Trophoblast cell (in vitro differentiated cells and primary cell): ENCODE data around the gene PTMS.

ENCODE experiments used
- DNase-seq, 2 donors: peaks; one replicate each; pipeline ENCODE4 v3.0.0-alpha.2; 2016
- H2AFZ ChIP-seq: 2 replicates; pipeline ENCODE4 v1.6.1; 2013; ENCODE audit warnings: low read length, moderate library complexity, mild to moderate bottlenecking; ENCODE audit not compliant: insufficient read depth, poor library complexity
- H2AK5ac ChIP-seq: 2 replicates; pipeline ENCODE4 v1.6.1; 2013; ENCODE audit warnings: mild to moderate bottlenecking, low read length
- H2BK120ac ChIP-seq: 2 replicates; pipeline ENCODE4 v1.6.1; 2013; ENCODE audit warnings: low read length, mild to moderate bottlenecking, moderate library complexity; ENCODE audit not compliant: insufficient read depth, poor library complexity
- H2BK12ac ChIP-seq: 2 replicates; pipeline ENCODE4 v1.6.1; 2013; ENCODE audit warnings: mild to moderate bottlenecking, low read length, moderate library complexity
- H2BK5ac ChIP-seq: 2 replicates; pipeline ENCODE4 v1.6.1; 2013; ENCODE audit warnings: low read length, low read depth, moderate library complexity, mild to moderate bottlenecking; ENCODE audit not compliant: poor library complexity
- H3K14ac ChIP-seq: 2 replicates; pipeline ENCODE4 v1.6.1; 2013; ENCODE audit warnings: mild to moderate bottlenecking, low read length
- H3K18ac ChIP-seq: 2 replicates; pipeline ENCODE4 v1.6.1; 2013; ENCODE audit warnings: mild to moderate bottlenecking, low read length
- H3K23ac ChIP-seq: 2 replicates; pipeline ENCODE4 v1.6.1; 2013; ENCODE audit warnings: low read length
- H3K27ac ChIP-seq: 2 replicates; pipeline ENCODE4 v1.5.1; 2013; ENCODE audit warnings: low read depth, mild to moderate bottlenecking, inconsistent platforms, low read length, moderate library complexity
- H3K27me3 ChIP-seq: 2 replicates; pipeline ENCODE4 v1.6.1; 2013; ENCODE audit warnings: inconsistent platforms, mild to moderate bottlenecking, low read length, moderate library complexity; ENCODE audit not compliant: insufficient read depth
- H3K36me3 ChIP-seq, 2 experiments: 1 replicate in 1 of 2; 2 replicates in 1 of 2; pipeline ENCODE4 v1.6.1; 2013; ENCODE audit warnings: low read length in 2 of 2, mild to moderate bottlenecking in 2 of 2, moderate library complexity in 1 of 2; ENCODE audit not compliant: insufficient read depth in 2 of 2, control insufficient read depth in 1 of 2
- H3K4ac ChIP-seq: 2 replicates; pipeline ENCODE4 v1.6.1; 2013; ENCODE audit warnings: low read depth, mild to moderate bottlenecking, low read length, moderate library complexity
- H3K4me1 ChIP-seq, 2 experiments: 1 replicate in 1 of 2; 2 replicates in 1 of 2; pipeline ENCODE4 v1.6.1; 2013; ENCODE audit warnings: low read length in 2 of 2, mild to moderate bottlenecking in 2 of 2, moderate library complexity in 1 of 2; ENCODE audit not compliant: insufficient read depth in 2 of 2, control insufficient read depth in 1 of 2
- H3K4me2 ChIP-seq: 2 replicates; pipeline ENCODE4 v1.6.1; 2013; ENCODE audit warnings: inconsistent platforms, mild to moderate bottlenecking, low read length, moderate library complexity
- H3K4me3 ChIP-seq: 2 replicates; pipeline ENCODE4 v1.5.1; 2013; ENCODE audit warnings: mild to moderate bottlenecking, low read depth, low read length, inconsistent platforms
- H3K79me1 ChIP-seq: one replicate; pipeline ENCODE4 v1.6.1; 2013; ENCODE audit warnings: low read length
- H3K79me2 ChIP-seq: 2 replicates; pipeline ENCODE4 v1.6.1; 2013; ENCODE audit warnings: low read length, mild to moderate bottlenecking; ENCODE audit not compliant: control insufficient read depth, insufficient read depth, poor library complexity
- H3K9ac ChIP-seq: 2 replicates; pipeline ENCODE4 v1.6.1; 2013; ENCODE audit warnings: mild to moderate bottlenecking, low read length
- H3K9me3 ChIP-seq: 2 replicates; pipeline ENCODE4 v1.6.1; 2013; ENCODE audit warnings: low read depth, mild to moderate bottlenecking, control low read depth, inconsistent platforms, low read length; ENCODE audit not compliant: insufficient read depth
- H4K12ac ChIP-seq: 2 replicates; pipeline ENCODE4 v1.6.1; 2013; ENCODE audit warnings: low read depth, mild to moderate bottlenecking, low read length, moderate library complexity
- H4K8ac ChIP-seq: 2 replicates; pipeline ENCODE4 v1.6.1; 2013; ENCODE audit warnings: low read depth, mild to moderate bottlenecking, low read length, moderate library complexity
- H4K91ac ChIP-seq: one replicate; pipeline ENCODE4 v1.6.1; 2013; ENCODE audit warnings: low read depth, mild to moderate bottlenecking, low read length, moderate library complexity
- WGBS: extraction: QIAGEN DNeasy Blood & Tissue Kit; methylation state at CpG from one replicate; pipeline ENCODE4 v1.1.7; 2013; ENCODE audit warnings: missing lambda C conversion rate; ENCODE audit not compliant: insufficient read length, insufficient coverage; ENCODE audit errors: extremely low coverage; 5-methylcytosine and 5-hydroxymethylcytosine counted together

The PTMS gene

GRCh38 chr12:6796576-6796975 lies 30.4 kb downstream of the PTMS start:
- Histone ChIP-seq H3K4ac (no peak overlapping the region), H2BK120ac (no peak overlapping the region), H2BK12ac (no peak overlapping the region), H3K9ac (no peak overlapping the region), H3K27ac (no peak overlapping the region), H3K14ac (no peak overlapping the region), H3K27me3 (no peaks in the 10 kb centered on the region), H3K9me3 (no peaks in the 10 kb centered on the region), H4K12ac (no peak overlapping the region), H3K4me1 (no peaks in the 10 kb centered on the region), H3K4me2 (no peak overlapping the region), H3K18ac (no peak overlapping the region), H3K79me2 (no peaks in the 10 kb centered on the region), H4K8ac (no peak overlapping the region), H2BK5ac (no peak overlapping the region), H3K4me3 (no peak overlapping the region), H2AFZ (no peak overlapping the region), H4K91ac (no peak overlapping the region), H3K23ac (no peak overlapping the region), H3K36me3 (no peaks in the 10 kb centered on the region), H2AK5ac (no peak overlapping the region), H3K79me1 (no peaks in the 10 kb centered on the region)
- no CpG with 5 or more reads among the region's 4 CpGs for WGBS
- DNase-seq = no peak

GRCh38 chr12:6799147-6799546 lies 33.0 kb downstream of the PTMS start:
- H2BK12ac ChIP-seq = no peak overlapping the region
- no peak overlapping the region for H4K91ac ChIP-seq
- H3K4me2 ChIP-seq = no peak overlapping the region
- no peak for DNase-seq
- H3K27ac ChIP-seq = no peak overlapping the region
- H3K4ac ChIP-seq = no peak overlapping the region
- H2AK5ac ChIP-seq = no peak overlapping the region
- no peaks in the 10 kb centered on the region for H3K79me2 ChIP-seq
- no peaks in the 10 kb centered on the region for H3K9me3 ChIP-seq
- no peak overlapping the region for H2AFZ ChIP-seq
- H2BK120ac ChIP-seq = no peak overlapping the region
- no peaks in the 10 kb centered on the region for H3K4me1 ChIP-seq
- no peaks in the 10 kb centered on the region for H3K27me3 ChIP-seq
- no peak overlapping the region for H3K9ac ChIP-seq
- no peak overlapping the region for H3K18ac ChIP-seq
- H2BK5ac ChIP-seq = no peak overlapping the region
- no peaks in the 10 kb centered on the region for H3K79me1 ChIP-seq
- H3K14ac ChIP-seq = no peak overlapping the region
- no peak overlapping the region for H3K23ac ChIP-seq
- no CpG with 5 or more reads among the region's 5 CpGs for WGBS
- H3K36me3 ChIP-seq = no peaks in the 10 kb centered on the region
- H3K4me3 ChIP-seq = no peak overlapping the region
- no peak overlapping the region for H4K12ac ChIP-seq
- H4K8ac ChIP-seq = no peak overlapping the region

GRCh38 chr12:6807170-6807569 lies 41.0 kb downstream of the PTMS start:
- no peak overlapping the region for H3K14ac ChIP-seq
- H2BK120ac ChIP-seq = no peak overlapping the region
- H3K4me1 ChIP-seq = no peaks in the 10 kb centered on the region
- no peaks in the 10 kb centered on the region for H3K9me3 ChIP-seq
- H3K79me2 ChIP-seq = no peaks in the 10 kb centered on the region
- no peak overlapping the region for H3K23ac ChIP-seq
- no peak overlapping the region for H4K8ac ChIP-seq
- no CpG with 5 or more reads among the region's 1 CpG for WGBS
- no peak overlapping the region for H3K18ac ChIP-seq
- H2AK5ac ChIP-seq = no peak overlapping the region
- DNase-seq = no peak
- H3K4me3 ChIP-seq = no peak overlapping the region
- H3K36me3 ChIP-seq = no peaks in the 10 kb centered on the region
- H4K12ac ChIP-seq = no peak overlapping the region
- no peak overlapping the region for H2BK12ac ChIP-seq
- H3K9ac ChIP-seq = no peak overlapping the region
- H2BK5ac ChIP-seq = no peak overlapping the region
- no peaks in the 10 kb centered on the region for H3K79me1 ChIP-seq
- no peak overlapping the region for H3K27ac ChIP-seq
- no peak overlapping the region for H2AFZ ChIP-seq
- no peak overlapping the region for H3K4me2 ChIP-seq
- H4K91ac ChIP-seq = no peak overlapping the region
- no peaks in the 10 kb centered on the region for H3K27me3 ChIP-seq
- H3K4ac ChIP-seq = no peak overlapping the region

GRCh38 chr12:6809056-6809455 lies 42.9 kb downstream of the PTMS start:
- no peak overlapping the region for H4K12ac ChIP-seq
- no peak overlapping the region for H2AFZ ChIP-seq
- H3K14ac ChIP-seq = no peak overlapping the region
- H3K4me3 ChIP-seq = no peak overlapping the region
- H3K4me1 ChIP-seq = no peaks in the 10 kb centered on the region
- H2BK120ac ChIP-seq = no peak overlapping the region
- no peak overlapping the region for H3K4ac ChIP-seq
- no peak overlapping the region for H3K9ac ChIP-seq
- H2BK12ac ChIP-seq = no peak overlapping the region
- no peak overlapping the region for H2AK5ac ChIP-seq
- H3K27ac ChIP-seq = no peak overlapping the region
- no peak overlapping the region for H3K18ac ChIP-seq
- no peaks in the 10 kb centered on the region for H3K79me2 ChIP-seq
- H3K27me3 ChIP-seq = no peaks in the 10 kb centered on the region
- DNase-seq = no peak
- H4K91ac ChIP-seq = no peak overlapping the region
- WGBS = no CpG with 5 or more reads among the region's 10 CpGs
- no peaks in the 10 kb centered on the region for H3K36me3 ChIP-seq
- H3K4me2 ChIP-seq = no peak overlapping the region
- H3K9me3 ChIP-seq = no peaks in the 10 kb centered on the region
- H2BK5ac ChIP-seq = no peak overlapping the region
- H3K23ac ChIP-seq = no peak overlapping the region
- H4K8ac ChIP-seq = no peak overlapping the region
- no peaks in the 10 kb centered on the region for H3K79me1 ChIP-seq
